ENCODE measurements around the gene C10orf120.

C10orf120 gene

DNA sequence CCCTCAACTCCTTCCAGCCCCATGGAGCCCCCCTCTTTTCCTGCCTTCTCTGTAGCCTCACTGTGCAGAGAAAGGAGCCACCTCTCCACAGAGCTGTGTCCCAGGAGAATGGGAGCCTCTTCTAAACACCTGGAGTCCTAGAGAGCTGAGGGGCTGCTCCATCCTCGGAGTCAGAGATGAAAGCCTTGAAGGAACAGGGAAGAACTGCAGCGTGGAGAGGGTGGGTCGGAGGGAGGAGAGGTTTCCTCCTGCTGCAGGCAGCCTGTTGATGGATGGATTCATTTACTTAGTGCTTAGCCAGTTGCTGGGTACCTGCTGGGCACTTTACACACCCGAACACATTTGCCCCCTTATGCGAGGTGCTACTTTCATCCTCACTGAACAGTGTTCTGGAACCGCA lies 39.0 kb downstream of the C10orf120 start:
- DNase-seq (ENCODE audit: low spot score): no peak

DNA sequence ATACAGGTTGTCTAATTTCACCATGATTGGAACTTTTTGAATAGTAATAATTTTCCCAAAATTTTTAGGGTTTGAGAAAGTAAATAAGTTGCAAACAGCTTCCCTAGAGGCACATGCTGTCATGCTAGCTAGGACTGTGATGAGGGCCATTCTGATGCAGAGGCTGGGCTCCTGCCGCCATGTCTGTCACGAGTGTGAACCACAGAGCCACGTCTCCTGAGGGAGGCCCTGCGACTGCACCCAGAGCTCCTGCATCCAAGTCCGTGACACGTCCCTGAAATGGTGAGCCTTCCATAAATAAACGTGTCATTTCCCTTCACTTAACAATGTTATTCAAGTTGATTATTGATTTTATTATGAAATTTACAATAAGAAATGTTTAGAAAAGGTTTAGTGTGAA lies 40.0 kb downstream of the C10orf120 start:
- DNase-seq (ENCODE audit: low spot score): no peak

DNA sequence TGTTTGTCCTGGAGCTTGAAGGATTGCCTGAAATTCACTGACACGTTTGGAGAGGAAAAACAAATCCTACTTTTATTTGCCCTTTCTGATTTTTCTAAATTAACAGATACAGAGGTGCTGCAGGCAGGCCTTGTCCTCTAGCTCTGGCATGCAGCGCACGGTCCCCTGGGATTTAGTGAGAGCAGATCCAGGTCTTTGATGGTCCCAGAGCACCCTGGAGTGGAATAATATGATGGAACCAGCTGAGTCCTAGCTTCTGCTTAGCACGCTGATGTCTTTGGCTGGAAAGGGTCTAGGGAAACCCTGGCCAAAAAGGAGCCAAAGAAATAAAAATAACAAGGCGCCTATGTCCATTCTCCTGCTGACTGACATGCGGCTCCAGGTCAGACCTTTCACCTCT lies 40.5 kb downstream of the C10orf120 start:
- no peak for DNase-seq (ENCODE audit: low spot score)

DNA sequence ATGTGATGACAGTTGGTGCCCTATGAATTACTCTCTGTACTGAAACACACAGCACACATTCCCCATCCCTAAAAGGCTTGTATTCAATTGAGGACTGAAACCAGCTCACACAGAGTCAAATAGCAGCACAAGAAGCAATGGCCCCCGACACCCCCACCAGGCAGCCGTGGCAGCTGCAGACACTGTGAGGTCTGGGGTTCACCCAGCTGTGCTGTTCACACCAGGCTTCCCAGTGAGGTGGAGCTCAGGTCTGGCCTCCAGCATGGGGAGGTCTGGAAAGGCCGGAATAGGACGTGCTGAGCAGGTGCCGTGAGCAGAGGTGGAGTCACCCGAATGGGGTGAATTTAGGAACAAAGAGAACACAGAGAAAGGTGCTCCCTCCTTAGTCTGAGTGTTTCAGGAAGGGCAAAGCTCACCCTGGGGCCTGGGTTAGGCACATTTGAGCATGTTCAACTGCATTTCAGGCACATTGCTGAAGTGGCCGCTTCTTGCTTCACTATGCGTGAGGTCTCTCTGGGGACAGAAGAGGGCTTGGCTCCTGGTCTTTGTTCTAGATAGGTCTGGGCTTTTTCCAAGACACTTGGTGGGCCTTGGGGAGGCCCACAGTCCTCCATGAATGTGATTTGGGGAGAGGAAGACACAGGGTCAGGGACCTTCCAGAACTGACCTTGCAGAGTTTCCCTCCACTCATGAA lies 41.1 kb downstream of the C10orf120 start:
- DNase-seq (ENCODE audit: low spot score): no peak

DNA sequence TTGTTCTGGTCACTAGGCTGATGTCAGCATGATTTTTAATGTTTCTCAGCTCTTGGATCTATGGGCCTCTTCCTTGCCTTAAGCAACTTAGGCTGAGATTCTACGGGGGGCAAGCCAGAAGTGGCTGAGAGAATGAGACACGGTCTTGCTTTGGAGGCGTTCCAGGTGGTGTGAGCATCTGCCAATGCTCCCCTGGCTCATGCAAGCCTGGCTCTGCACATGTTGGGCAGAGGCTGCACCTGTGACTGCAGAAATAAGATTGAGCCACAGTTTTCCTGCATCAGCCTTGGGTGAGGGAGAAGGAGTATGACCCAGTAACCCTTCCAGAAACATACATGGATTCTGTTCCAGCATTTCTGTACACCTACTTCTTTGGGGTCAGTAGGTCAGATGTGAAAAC lies 41.9 kb downstream of the C10orf120 start:
- no peak for DNase-seq (ENCODE audit: low spot score)

DNA sequence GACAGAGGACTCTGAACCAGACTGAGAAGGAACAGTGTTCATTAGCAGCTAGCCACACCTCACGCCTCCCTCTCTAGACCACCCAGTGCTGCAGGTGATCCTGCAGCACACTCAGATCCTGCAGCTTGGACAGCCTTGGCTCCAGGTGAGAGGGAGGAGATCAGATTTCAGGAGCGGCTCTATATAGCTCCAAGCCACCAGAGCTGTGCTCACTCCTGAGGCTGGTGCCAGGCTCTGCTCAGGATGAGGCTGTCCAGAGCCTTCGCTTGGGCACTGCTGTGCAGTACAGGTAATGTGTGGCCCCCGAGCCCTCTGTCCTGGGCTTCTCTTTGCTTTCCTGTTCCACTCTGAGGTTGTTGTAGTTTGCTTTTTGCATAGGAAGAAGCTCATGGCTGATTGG lies 42.4 kb downstream of the C10orf120 start:
- no peak for DNase-seq (ENCODE audit: low spot score)

DNA sequence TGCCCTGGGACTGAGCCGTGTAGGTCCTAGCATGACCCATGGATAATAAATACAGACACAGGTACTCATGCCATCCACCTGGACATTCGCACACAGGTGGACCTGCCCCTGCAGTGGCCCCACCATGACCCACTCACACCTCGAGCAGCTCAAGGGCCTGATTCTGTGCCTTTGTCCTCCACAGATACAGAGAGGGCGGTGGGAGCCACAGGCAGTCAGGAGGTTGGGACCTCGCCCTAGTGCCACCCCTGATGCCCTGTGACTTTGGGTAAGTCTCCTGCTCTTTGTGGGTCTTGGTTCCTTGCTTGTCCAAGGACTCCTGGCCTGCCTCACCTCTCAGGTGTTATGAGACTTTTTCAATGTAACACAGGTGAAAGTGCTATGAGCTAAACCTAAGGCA lies 42.9 kb downstream of the C10orf120 start:
- no peak for DNase-seq (ENCODE audit: low spot score)

DNA sequence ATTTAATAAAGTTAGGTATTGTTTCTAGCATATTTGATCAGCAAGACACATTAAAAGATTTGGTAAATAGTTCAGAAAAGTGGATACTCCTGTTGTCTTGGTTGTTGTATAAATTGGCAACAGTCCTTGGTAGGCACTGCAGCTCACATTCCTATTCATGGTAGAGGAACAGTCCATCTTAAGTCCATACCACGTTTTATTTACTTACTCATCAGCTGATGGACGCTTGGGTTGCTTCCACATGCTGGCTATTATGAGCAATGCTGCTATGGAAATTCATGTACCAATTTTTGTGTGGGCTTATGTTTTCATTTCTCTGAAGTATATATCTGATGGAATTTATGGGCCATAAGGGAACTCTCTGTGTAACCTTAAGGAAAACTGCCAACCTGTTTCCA lies 43.3 kb downstream of the C10orf120 start:
- DNase-seq (ENCODE audit: low spot score): no peak

DNA sequence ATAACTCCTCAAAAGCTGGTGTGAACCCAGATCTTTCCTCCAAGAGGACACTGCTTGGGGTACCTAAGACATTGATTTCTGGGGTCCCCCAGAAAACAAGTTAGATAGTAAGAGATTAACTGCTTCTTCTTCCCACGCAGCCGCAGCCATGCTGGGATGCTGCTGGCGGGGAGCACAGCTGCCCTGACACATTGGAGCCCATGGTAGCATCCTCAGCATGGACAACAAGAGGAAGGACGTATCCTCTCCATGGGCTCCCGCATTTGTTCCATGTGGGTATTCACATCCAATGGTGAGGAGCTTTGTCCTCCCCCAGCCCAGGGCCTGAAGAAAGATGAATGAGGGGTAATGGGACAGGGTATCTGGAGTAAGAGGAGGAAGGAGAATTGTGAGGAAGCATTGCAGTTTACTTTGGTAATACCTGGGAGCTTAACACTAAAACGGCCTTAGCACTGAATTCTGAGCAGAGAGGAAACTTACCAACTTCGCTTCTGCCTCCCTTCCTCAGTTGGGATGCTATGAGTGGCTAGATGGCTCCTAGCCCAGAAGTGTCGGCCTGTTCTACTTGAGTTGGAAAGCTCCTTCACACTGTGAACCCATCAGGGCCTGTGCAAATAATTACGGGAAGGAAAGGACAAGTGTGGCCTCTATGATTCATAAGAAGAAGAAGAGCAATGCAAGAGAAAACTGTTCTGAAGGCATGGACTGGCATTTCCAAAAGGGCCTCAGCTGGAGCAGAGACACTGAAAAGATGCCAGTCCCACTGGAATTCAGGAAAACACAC lies 43.9 kb downstream of the C10orf120 start:
- no peak for DNase-seq (ENCODE audit: low spot score)

DNA sequence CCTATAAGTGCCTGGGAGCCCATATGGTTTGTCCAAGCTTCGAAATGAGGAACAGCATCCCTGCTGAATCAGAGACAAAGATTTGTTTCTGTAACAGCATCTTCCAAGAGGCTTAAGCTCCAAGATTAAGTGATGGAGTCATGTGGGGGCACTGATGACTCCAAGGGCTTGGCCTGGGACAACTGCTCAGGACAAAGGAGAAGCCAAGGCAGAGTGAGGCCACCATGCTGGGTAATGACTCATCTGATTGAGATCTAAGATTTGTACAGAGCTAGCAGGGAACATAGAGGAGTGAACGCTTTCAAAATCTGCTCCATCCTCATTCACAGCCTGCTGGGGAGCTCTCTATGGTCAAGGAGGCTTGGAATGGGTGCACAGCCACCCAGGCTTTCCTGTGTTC lies 49.3 kb downstream of the C10orf120 start:
- DNase-seq (ENCODE audit: low spot score): no peak

DNA sequence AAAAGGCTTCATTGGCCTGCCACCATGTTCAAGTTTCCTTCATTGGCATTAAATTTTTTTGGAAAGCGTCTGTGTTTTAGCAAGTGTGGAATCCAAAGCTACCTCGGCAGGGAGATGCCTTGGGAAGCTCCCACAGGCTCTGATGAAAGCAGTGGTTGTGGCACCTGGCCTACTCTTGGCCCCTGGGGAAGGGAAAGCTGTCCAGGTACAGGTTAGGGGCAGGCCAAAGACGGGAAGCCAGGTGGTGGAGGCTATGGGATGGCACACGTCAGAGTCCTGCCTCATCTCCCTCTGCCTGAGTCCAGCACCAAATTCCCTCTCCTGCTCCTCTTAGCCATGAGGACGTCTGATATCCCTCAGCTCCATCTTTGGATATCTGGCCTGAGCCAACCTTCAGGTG lies 49.7 kb downstream of the C10orf120 start:
- no peak for DNase-seq (ENCODE audit: low spot score)

DNA sequence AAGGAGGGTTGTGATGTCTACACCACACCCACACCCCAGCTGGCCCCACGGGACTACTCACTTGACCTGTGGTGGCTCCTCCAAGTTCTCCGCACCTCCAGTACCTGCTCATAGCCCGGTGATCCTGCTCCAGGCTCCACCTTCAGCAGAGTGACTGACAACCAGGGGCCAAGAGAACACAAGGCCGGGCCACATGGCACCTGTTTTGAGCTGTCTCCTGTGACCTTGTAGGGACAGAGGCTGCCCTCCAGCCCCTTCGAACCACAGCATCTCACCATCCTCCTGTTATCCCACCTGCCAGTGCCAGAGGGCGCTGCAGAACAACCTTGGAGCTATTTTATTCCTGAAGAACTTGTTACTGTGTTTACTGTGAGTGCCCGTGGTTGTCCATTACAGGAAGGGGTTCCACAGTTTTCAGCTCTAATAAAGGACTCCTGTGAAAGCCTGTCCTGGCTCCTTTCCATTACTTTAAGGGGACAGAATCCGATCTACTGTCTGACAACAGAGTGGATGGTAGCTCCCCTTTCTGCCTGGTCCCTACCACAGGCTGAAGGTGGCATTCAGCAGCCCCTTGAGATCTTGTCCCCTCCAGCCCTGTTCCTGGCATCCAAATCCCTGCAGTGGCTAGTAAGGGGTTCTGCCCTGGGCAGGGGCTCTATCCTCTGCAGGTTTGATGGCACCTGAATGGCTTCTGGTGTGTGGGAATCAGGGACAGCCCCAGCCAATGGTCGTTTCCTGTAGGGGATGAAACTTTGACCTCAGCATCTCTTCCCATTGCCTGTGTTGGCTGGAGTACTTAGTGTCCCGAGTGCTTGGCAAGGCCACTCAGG lies 50.8 kb downstream of the C10orf120 start:
- peak; percentile 36 for DNase-seq (ENCODE audit: low spot score)
